Iris pigment epithelial cell (primary cell): Measurements from ENCODE around the gene SH3BGRL.

ENCODE experiments used
- DNase-seq: peaks from one replicate; pipeline ENCODE4 v3.0.0-alpha.2; 2011; ENCODE audit warnings: low read depth

SH3BGRL gene

DNA sequence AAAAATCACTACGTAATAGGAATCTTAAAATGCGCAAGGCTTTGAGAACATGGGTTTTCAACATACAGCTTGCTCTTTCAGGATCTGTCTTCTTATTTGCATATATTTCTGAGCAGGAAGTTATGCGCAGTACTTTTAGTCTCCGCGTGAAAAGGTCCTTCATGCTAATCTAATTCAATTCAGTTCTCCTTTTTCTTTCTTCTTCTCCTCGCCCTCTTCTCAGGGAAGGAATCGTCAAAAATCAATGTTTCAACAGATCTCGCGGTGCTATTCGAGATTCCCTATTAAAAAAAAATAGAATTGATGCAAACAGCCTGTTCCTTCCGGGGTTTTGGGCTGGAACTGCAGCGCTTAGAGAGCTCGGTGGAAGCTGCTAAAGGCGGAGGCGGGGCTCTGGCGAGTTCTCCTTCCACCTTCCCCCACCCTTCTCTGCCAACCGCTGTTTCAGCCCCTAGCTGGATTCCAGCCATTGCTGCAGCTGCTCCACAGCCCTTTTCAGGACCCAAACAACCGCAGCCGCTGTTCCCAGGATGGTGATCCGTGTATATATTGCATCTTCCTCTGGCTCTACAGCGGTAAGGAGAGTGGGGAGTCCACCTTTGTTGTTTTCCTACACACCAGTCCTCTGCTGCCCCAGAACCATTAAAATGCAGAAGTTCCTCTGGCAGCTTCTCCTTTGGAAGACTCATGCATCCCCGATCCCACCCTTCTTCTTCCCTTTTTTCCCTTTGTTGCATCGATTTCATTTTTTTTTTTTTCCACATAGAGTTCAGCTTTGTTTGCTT, at the start of gene SH3BGRL, which contains the start of gene HMGN5:
Gene SH3BGRL (plus strand): TSS at position 432 of the 785 bp plus-strand sequence. CDS start 99 bp downstream, at position 531.
Gene HMGN5 (minus strand): TSS at position 243 of the 785 bp plus-strand sequence. CDS start 80,364 bp downstream, outside the sequence.
- peak; percentile 87 for DNase-seq

DNA sequence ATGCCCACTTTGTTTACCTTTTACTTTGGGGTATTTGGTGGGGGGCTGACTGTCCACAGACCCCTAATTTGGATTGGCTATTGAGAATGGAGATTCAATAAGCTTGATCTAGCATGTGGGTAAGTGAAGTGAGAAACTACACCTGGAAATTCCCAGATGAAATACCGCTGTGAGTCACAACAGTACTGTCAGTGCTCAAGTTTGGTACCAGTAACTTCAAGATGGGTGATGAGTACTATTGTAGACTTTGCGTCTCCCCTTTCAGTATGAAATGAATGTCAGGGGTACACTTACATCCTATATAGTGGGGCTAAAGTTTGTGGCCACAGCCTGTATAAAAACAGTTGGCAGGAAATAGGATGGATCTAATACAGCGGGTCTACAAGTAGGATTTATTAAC, 33.5 kb upstream of the SH3BGRL start:
- no peak for DNase-seq

DNA sequence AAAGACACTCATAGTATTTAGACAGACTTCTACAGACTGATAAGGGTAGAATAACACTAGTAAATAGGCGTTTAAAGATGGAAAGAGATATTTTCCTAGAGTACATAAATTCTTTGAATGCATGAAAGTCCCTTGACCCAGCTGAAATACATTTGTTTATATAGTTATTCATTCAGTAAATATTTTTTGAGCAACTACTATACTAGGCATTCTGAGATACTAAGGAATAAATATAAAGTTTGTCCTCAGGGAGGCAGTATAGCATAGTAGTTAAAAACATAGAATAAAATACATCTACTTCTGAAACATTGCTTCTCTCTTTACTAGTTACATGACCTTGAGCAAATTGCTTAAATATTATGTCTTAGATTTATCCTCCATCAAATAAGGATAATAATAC, 27.6 kb upstream of the SH3BGRL start:
- peak; percentile 24 for DNase-seq

DNA sequence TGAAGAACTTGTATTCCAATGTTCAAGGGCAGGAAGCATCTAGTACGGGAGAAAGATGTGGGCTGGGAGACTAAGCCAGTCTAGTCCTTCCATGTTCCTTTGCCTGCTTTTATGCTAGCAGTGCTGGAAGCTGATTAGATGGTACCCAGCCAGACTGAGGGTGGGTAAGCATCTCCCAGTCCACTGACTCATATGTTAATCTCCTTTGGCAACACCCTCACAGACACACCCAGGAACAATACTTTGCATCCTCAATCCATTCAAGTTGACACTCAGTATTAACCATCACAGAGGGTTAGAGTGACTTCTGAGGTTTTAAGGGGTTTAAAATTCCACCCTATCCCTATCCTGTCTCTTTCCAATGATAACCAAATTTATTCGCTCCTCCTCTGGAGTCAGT, 6.6 kb upstream of the SH3BGRL start:
- no peak for DNase-seq

DNA sequence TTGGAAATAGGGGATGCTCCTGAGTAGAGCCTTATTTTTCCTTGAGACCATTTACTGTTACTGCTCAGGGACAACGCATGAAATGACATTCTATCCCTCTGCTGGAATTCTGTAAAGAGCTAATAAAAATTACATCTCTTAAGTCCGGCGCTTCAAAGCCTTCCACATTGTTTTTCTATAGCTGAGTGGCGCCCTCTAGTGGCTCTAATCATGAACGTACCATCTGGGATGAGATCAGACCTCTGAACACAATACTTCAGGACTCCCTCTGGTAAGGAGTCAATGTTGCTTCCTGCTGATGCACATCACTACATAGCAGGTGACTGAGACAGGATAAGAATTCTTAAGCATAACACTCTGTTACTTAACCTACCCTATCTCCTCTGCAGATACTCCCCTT, 6.2 kb upstream of the SH3BGRL start:
- DNase-seq = peak; percentile 60

DNA sequence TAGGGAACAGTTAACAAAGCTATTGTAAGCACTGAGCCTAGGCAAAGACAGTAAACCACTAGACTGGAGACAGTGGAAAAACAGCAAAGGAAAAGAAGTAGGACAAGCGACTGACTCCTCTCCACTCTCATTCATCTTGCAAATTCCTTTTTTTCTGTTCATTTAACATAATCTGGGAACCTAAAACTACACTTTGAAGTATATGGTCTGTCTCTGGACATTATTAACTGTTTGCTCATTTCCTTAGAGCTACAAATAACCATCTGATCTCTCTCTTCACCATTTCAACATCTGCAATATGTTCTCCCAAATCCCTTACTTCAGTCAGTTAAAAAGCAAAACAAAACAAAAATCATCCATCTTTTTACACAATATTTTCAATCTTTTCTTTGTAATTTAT, 831 bp upstream of the SH3BGRL start:
- DNase-seq = no peak

DNA sequence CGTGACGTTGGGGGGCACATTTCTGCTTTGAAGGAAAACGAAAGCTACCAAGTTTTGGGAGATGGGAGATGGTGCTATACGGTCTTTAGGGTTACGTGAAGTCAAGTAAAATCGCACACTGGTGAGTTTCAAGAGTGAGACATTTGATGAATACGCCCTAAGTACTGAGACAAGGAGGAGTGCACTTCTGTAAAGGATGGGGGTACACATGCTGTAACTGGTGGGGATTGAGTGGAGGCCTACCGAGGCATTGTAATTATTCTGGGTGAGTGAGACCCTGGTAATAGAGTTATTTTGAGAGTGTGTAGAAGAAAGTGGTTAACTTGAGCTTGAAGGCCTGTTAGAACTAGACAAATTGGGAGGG, 536 bp downstream of the SH3BGRL start:
- DNase-seq = no peak

DNA sequence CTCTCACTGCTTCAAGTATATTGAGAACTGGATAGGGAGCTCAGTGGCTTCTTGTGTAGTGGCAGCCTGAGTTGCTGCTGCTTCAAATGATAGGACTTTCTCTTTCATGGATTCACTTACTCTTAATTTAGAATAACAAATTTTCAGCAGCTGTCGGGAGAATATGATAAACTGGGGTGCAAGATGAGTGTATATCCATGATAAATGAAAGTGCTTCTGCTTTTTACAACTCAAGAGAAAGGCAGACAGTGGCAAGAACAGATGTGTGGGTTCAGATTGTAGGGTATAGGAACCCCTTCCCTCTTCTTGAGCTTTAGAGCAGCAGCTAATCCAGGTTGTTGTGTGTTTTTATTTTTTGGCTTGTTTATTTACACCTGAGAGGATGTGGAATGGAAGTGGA, 1.0 kb downstream of the SH3BGRL start:
- DNase-seq = no peak

DNA sequence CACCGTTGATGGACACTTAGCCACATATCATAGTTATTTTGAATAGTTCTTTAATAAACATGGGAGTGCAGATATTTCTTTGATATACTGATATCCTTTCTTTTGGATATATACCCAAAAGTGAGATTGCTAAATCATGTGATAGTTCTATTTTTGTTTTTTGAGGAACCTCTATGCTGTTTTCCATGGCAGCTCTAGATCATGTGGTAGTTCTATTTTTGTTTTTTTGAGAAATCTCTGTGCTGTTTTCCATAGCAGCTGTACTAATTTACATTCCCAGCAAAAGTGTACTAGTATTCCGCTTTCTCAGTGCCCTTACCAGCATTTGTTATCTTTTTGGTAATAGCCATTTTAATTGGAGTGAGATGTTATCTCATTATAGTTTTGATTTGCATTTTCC, 3.6 kb downstream of the SH3BGRL start:
- no peak for DNase-seq

DNA sequence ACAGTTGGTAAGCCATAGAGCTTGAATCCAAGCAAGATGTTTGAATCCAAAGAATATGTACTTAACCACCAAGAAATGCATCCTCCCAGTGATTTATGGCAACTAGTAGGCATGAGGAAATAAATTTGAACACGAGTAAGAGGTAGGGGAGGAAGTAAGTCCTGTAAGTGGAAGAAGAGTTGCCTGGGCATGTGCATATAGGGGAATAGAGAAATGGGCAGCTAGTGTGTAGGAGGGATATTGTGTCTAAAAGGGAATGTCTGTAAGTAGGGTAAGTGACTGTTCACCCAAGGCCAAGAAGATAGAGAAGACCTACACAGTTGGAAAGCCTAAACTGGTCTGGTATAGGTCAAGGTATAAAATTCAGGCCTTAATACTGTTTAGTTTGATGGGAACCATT, 4.6 kb downstream of the SH3BGRL start:
- no peak for DNase-seq

DNA sequence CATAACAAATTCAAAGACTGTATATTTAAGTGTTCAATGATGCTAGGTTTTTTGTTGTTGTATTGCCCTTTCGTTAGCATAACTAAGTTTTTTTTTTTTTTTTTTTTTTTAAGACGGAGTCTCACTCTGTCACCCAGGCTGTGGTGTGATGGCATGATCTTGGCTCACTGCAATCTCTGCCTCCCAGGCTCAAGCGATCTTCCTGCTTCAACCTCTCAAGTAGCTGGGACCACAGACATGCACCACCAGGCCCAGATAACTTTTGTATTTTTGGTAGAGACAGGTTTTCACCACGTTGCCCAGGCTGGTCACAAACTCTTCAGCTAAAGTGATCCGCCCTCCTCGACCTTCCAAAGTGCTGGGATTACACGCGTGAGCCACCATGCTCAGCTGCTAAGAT, 7.0 kb downstream of the SH3BGRL start:
- DNase-seq = no peak

DNA sequence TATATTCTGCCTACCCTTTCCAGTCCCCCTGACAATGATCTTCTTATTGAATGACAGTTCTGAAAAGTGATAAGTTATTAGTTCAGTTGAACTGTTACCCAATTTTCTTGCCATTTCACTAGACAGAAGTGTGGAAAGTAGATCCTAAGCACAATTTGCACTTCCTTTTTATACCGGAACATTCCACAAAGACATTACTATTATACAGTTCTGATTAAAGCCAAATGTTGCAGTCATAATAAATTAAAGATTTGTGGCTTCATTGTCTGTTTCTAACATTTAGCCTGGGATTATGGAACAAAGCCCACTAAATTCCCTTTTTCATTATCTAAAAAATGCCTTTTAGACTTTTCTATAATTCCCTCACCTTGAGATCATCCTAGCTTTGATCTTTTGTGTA, 13.8 kb downstream of the SH3BGRL start:
- no peak for DNase-seq

DNA sequence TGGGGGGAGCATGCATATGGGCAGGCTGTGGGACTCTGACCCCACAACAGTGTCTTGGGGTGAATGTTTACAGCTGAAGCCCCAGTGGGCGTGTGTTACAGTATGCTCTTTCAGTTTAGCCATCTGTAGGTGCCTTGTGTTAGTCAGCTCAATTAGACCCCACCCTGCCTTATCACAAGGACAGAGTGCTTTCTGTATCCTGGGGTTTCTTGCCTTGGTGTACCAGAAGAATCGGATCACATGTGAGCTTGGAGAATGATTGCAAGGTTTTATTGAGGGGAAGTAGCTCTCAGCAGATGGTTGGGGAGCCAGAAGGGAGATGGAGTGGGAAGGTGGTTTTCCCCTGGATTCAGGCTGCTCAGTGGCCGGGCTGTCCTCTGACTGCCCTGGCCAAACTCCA, 27.3 kb downstream of the SH3BGRL start:
- no peak for DNase-seq

DNA sequence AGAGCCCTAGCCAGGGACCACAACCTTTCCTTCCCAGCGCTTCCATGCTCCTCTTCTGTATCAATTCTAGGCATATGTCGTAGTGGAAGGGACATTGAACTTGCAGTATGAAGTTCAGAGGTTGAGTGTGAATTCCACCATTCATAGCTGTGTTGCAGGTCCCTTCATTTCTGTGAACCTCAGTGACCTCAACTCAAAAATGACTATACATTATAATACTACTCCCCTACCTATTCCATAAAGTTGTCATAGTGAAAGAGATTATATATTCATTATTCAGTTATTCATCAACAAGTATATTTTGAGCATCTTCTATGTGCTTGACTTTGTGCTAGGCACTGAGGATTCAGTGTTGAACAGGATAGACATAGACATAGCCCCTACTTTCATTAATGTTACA, 28.0 kb downstream of the SH3BGRL start:
- no peak for DNase-seq

DNA sequence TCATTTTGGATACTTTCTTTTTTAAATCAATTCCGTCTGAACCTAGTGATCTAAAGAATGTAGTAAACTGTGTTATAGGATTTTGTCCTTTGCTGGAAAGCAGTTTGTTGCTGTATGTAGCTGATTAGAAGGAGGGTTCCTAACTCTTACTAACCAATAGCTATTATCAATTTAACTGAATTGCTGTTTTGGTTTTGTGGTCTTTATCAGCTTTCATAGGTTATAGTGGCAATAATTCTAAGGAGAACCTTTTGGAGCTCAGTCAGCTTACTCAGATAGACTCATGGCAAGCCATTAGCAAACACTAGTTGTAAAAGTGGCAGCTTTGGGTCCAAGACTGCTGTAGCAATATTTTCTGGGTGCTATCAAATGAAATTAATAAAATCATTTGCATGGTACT, 29.6 kb downstream of the SH3BGRL start:
- no peak for DNase-seq

DNA sequence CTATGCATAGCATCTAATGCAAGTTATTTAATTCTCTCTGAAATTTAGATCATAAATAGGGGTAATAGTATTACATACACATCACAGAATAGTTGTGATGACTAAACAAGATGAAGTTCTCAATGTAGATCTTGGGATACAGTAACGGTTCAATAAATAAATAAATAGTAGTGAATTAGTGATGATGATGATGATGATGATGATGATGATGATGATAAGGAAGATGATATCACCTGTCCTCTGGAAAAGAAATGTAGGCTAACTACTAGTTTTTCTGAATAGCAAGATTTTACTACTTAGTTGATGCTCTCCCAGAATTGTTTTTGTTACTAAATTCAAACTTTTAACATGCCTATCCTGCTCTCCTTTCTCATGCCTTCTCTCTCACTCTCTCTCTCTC, 30.3 kb downstream of the SH3BGRL start:
- no peak for DNase-seq

DNA sequence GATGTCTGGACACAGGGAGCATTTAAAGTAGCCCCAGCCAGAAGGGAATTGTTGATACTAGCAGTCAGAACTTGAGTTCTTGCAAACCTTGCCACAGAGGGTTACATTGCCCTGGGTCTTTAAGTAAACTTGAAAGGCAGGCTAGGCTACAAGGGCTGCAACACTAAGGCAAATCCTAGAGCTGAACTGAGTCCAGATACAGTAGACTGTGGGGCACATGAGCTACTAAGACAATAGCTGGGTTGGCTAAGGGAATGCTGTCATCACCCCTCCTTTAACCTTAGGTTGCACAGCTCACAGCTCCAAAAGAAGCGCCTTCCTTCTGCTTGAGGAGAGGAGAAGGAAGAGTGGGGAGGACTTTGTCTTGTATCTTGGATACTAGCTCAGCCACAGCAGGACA, 35.6 kb downstream of the SH3BGRL start:
- no peak for DNase-seq

DNA sequence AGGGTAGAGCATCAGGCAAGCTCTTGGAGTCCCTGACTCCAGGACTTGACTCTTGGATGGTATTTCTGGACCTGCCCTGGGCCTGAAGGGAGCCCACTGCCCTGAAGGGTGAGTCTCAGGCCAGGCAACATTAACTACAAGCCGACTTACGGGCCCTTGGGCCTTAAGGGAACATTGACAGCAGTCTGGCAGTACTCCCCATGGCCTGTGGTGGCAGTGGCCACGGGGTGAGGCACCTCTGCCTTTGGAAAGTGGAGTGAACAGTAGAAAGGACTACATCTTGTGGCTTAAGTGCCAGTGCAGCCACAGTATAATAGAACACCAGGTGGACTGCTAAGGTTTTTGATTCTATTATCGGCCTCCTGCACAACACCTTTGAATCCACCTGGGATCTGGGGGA, 36.3 kb downstream of the SH3BGRL start:
- no peak for DNase-seq

DNA sequence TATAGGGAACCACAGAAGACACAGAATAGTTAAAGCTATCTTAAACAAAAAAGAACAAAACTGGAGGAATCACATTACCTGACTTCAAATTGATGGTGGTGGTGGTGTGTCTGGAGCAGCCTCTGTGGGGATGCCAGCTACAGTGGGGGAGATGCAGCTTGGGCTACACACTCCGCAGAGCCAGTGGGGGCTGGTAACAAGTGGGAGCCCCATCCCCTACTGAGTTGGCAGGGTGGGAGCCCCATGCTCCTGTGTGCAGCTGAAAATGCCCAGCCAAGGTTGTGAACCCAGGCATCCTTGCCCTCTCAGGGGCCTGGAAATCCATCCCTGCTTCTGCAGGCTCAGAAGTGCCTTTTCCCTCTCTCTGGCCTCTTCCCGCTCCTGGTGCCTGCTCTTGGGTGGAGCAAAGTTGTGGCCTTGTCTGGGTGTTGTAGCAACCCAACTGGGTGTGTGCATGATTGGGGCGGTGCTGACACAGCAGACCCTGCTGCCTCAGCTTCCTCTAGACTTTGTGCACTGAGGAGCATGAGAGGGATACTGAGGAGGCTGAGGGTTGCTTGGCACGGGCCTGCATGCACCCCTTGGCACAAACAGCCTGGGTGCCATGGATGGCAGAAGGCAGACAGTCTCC, 38.9 kb downstream of the SH3BGRL start:
- DNase-seq = no peak

DNA sequence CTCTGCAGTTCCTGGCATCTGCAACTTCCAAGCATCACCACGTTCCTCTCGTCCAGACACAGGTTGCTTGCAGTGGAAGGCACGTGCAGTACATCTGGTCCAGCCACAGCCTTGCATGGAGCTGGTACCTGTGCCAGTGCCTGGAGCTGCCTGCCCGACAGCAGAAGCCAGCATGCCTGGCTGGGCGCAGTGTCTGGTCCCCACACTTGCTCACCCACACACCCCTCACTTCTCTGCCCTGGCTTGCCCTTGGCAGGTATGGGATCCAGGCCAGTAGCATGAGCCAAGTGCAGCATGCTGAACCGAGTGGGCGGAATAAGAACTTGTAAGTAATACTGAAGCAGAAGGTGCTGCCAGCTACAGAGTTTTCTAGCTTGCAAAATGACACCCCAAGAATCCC, 39.9 kb downstream of the SH3BGRL start:
- no peak for DNase-seq

DNA sequence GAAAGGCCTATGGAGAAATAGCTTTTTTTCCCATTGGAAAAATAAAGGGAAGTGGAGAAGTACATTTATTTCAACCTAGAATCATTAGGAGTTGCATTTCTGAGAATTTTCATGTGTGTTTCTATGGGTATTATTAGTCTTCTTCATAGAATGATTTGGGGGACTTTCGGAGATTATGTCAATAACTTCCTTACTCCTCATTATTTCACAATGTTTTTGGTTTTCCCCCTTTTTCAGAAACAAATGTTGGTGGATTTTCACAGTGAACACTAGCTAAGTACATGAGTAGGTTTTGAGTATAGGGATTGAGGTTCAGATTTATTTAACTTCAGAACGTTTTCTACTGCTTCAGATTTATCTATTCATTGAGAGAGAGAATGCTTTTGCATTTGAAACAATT, 54.0 kb downstream of the SH3BGRL start:
- DNase-seq = no peak

DNA sequence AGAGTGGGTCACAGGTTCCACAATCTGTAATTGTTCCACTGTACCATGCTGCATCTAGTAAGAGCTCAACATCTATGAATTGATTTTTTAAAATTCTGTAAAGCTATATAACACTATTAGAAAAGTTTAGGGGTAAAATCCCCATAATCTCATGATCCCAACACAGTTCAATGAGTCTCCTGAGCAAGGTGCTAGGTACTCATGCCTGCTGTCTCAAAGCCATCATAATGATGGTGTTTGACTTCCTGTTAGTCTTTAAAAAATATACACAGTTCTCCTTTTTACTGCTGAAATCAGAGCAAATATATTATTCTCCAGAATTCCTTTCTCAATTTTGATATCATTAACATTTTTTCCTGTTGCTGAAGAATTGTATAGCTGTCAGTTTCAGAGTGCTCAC, 55.9 kb downstream of the SH3BGRL start:
- DNase-seq = no peak

DNA sequence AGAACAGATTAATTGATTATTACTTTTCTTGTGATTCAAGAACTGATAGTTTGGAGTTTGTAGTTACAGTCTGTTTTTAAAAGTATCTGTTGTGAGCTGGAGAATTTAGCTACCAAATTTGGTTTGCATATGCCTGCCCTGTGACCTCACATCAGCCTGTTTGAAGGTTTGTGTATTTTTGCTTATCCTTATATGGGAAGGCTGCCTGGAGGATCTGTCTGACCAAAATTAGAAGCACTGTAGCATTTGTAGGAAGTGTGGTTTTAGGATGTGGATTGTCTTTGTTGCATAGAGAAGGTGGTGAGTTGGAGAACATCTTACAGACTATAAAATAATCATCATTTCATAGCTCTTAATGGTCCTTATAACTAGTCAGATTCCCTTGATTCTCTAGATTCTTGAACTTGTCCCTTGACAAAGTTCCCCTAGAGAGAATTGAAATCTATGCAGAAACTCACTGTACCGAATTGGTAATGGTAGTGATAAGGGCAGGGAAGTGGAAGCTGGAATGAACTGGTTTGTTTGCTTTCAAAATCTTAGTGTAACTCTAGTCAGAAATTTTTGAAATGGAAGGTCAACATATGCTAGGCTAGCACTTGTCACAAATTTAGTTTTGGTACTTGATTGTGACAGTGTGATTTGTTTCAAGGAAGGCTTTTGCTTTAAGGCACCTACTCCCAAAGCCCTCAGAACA, 57.3 kb downstream of the SH3BGRL start:
- DNase-seq = peak; percentile 52
